Osteoblast (primary cell): ENCODE measurements around the gene NRIP1. TPM values are rescaled to one million over a fixed set of nuclear protein-coding genes. Genes with fewer than 3 reads are reported as not detected.
A peak's percentile ranks its signal among the peaks of the same experiment; 100 is the strongest.

ENCODE experiments used
- DNase-seq: peaks from one replicate; pipeline ENCODE4 v3.0.0; 2011; ENCODE audit warnings: low spot score, mixed read lengths; ENCODE audit not compliant: insufficient read length; ENCODE audit errors: missing footprints
- H2AFZ ChIP-seq: 2 replicates; pipeline ENCODE4 v1.6.0; 2011; ENCODE audit warnings: mild to moderate bottlenecking, low read length
- H3K27ac ChIP-seq: 2 replicates; pipeline ENCODE4 v1.5.1; 2011; ENCODE audit warnings: mild to moderate bottlenecking, low read depth, low read length, moderate library complexity
- H3K27me3 ChIP-seq: 2 replicates; pipeline ENCODE4 v1.6.0; 2012; ENCODE audit warnings: mild to moderate bottlenecking, control low read depth, inconsistent platforms, low read length, moderate library complexity; ENCODE audit not compliant: insufficient read depth
- H3K36me3 ChIP-seq: 2 replicates; pipeline ENCODE4 v1.5.1; 2011; ENCODE audit warnings: mild to moderate bottlenecking, low read length, control low read depth, moderate library complexity; ENCODE audit not compliant: insufficient read depth
- H3K4me1 ChIP-seq: 2 replicates; pipeline ENCODE4 v1.5.1; 2011; ENCODE audit warnings: mild to moderate bottlenecking, low read length, control low read depth, moderate library complexity; ENCODE audit not compliant: insufficient read depth
- H3K4me2 ChIP-seq: 2 replicates; pipeline ENCODE4 v1.6.0; 2011; ENCODE audit warnings: mild to moderate bottlenecking, low read length; ENCODE audit not compliant: insufficient read depth
- H3K4me3 ChIP-seq: fragments of 200-600 bp; sonication (generic); 3 replicates; pipeline ENCODE4 v1.5.1; 2012; ENCODE audit warnings: mild to moderate bottlenecking, low read length, inconsistent platforms; ENCODE audit not compliant: insufficient read depth
- H3K79me2 ChIP-seq: 2 replicates; pipeline ENCODE4 v1.6.0; 2012; ENCODE audit warnings: mild to moderate bottlenecking, low read length, control low read depth, inconsistent platforms; ENCODE audit not compliant: insufficient read depth
- H3K9me3 ChIP-seq: 2 replicates; pipeline ENCODE4 v1.5.1; 2011; ENCODE audit warnings: low read depth, low read length, control low read depth
- H4K20me1 ChIP-seq: 2 replicates; pipeline ENCODE4 v1.6.0; 2012; ENCODE audit warnings: mild to moderate bottlenecking, low read length, control low read depth; ENCODE audit not compliant: insufficient read depth
- total RNA-seq: library from RNA; depleted of rRNA; stranded (reverse); fragments of >200 nt; gene quantifications from 2 replicates; pipeline ENCODE4 v1.2.3, GENCODE V29; 2012
- TF ChIP-seq, protein P1 (sequence below): IDR thresholded peaks from 2 replicates; pipeline ENCODE4 v1.5.1; 2011; ENCODE audit warnings: mild to moderate bottlenecking, low read depth, low read length, moderate library complexity; ENCODE audit errors: extremely low read depth

Gene NRIP1
- total RNA-seq, 1 donor: 32.6 TPM

DNA sequence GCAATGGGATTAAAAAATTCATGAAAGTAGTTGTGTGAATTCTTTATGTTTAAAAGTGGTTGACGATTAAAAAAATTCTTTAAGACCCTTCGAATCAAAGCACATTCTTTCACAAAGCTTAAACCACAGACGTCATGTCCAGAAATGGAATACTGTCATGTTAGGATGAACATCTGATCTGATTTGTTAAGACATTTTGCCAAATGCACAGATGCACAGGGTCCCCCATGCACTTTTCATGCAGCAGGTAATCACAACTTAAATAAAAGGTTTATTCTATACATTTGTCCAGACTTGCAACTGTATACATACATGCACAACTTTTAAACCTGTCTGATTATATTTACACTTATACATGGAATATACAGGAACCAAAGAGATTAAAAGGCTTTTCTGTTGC, 103.3 kb downstream of the NRIP1 start:
- Histone ChIP-seq H4K20me1 (no peaks in the 10 kb centered on the region), H3K4me2 (no peak overlapping the region), H3K27ac (no peak overlapping the region), H2AFZ (no peak overlapping the region), H3K9me3 (no peaks in the 10 kb centered on the region), H3K36me3 (peaks cover 10% of the 10 kb centered on the region), H3K27me3 (no peaks in the 10 kb centered on the region), H3K4me1 (peaks cover 19% of the 10 kb centered on the region), H3K79me2 (peaks cover 21% of the 10 kb centered on the region), H3K4me3 (no peak overlapping the region)
- TF ChIP-seq, protein P1, sequence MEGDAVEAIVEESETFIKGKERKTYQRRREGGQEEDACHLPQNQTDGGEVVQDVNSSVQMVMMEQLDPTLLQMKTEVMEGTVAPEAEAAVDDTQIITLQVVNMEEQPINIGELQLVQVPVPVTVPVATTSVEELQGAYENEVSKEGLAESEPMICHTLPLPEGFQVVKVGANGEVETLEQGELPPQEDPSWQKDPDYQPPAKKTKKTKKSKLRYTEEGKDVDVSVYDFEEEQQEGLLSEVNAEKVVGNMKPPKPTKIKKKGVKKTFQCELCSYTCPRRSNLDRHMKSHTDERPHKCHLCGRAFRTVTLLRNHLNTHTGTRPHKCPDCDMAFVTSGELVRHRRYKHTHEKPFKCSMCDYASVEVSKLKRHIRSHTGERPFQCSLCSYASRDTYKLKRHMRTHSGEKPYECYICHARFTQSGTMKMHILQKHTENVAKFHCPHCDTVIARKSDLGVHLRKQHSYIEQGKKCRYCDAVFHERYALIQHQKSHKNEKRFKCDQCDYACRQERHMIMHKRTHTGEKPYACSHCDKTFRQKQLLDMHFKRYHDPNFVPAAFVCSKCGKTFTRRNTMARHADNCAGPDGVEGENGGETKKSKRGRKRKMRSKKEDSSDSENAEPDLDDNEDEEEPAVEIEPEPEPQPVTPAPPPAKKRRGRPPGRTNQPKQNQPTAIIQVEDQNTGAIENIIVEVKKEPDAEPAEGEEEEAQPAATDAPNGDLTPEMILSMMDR: no peak
- no peak for DNase-seq

DNA sequence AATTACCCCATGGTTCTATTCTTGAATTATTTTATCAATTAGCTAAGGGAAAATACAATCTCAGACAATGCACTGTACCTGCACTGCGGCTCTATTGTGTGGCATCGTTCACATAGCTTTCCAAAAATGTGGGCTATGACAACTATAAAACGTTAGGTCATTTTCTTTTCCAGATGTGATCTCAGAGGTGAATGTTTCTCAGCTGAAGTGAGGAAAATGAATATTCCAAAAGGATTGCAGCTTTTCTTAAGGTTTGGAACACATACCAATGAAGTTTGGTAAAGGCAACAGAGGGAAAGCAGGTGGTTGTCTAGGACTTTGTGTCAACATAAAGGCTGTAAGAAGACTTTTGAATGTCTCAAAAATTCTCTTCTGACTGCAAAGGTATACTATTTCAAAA, 105.5 kb downstream of the NRIP1 start:
- Histone ChIP-seq H3K36me3 (no peaks in the 10 kb centered on the region), H3K27me3 (no peaks in the 10 kb centered on the region), H3K9me3 (no peaks in the 10 kb centered on the region), H3K4me2 (no peak overlapping the region), H3K4me3 (no peak overlapping the region), H3K27ac (peak overlapping the region; percentile 15), H3K79me2 (peaks cover 2% of the 10 kb centered on the region), H2AFZ (no peak overlapping the region), H4K20me1 (no peaks in the 10 kb centered on the region), H3K4me1 (peaks cover 26% of the 10 kb centered on the region)
- no peak for DNase-seq
- TF ChIP-seq, protein P1: no peak

DNA sequence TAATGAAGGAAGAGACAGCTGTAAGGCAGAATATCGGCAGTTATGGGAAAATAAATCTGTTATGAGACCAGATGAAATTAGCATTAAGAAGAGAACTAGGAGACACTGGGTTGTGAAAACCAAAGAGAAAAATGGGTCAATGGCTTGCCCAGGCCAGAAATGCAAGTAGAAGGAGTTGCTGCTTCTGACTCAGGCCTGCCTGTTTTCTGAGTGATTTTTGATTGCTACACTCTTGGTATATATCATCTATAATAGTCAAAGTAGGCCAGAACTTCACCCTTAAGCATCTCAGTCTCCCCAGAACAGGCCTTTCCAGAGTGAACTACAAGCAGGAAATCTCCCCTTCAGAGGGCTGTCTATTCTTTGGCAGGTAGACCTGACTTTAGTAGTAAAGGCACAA, 107.0 kb downstream of the NRIP1 start:
- TF ChIP-seq, protein P1: no peak
- no peaks in the 10 kb centered on the region for H3K79me2 ChIP-seq
- H3K27ac ChIP-seq: peak overlapping the region; percentile 68
- H4K20me1 ChIP-seq: no peaks in the 10 kb centered on the region
- peaks cover 26% of the 10 kb centered on the region for H3K4me1 ChIP-seq
- DNase-seq: no peak
- H3K27me3 ChIP-seq: no peaks in the 10 kb centered on the region
- H2AFZ ChIP-seq: no peak overlapping the region
- H3K9me3 ChIP-seq: no peaks in the 10 kb centered on the region
- H3K4me3 ChIP-seq: no peak overlapping the region
- no peaks in the 10 kb centered on the region for H3K36me3 ChIP-seq
- H3K4me2 ChIP-seq: no peak overlapping the region

DNA sequence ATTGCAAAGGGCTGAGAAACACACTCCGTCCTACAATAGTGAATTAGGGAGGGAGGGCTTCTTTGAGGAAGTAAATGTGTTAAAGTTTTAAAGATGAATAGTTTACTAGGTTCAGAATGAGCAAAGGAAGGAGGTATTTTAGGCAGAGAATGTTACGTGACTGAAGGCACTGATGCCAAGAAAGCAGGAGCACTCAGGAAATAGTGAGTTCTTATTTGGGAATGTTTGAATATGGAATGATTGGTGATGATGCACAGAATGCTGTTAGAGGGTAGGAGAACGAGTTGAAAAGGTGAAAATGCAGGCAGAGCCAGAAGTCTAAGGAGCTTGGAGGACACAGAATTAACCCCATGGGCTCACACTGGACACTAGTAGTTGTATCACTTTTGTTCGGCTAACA, 108.0 kb downstream of the NRIP1 start:
- Histone ChIP-seq H3K9me3 (no peaks in the 10 kb centered on the region), H3K4me1 (peaks cover 26% of the 10 kb centered on the region), H3K4me2 (peak overlapping the region; percentile 46), H2AFZ (no peak overlapping the region), H3K4me3 (no peak overlapping the region), H3K36me3 (no peaks in the 10 kb centered on the region), H3K79me2 (no peaks in the 10 kb centered on the region), H4K20me1 (no peaks in the 10 kb centered on the region), H3K27me3 (no peaks in the 10 kb centered on the region), H3K27ac (peak overlapping the region; percentile 68)
- TF ChIP-seq, protein P1: no peak
- DNase-seq: peak; percentile 8
